ENCODE results near the gene RSAD2.

DNA sequence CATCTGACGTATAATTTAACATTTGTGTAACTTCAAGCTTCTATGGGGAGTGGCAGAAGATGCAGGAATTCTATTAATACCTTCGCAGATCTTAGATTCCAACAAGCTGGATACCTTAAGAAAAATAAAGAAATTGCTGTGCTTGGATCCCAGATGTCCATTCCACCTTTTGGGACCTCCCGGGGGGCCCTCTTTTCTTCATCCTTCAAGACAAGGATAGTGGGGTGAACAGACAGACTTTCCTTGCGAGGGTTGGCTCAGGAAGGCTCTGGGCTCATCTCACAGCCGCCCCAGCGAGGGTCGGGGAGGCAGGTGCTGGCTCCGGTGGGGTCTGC is 39.1 kb downstream of the RSAD2 start:
- TF ChIP-seq TAF1 (IDR thresholded peaks at IDR 0.05; ENCODE audit: borderline replicate concordance, low read depth, low read length) (no peak), POLR2A (IDR thresholded peaks at IDR 0.05; ENCODE audit: low read depth, low read length) (no peak)
